GM12892 (cell line): ENCODE measurements around the gene RNF144A.

Experiments
- DNase-seq: peaks from one replicate; pipeline ENCODE4 v3.0.0; 2011; ENCODE audit not compliant: insufficient read length
- FAIRE-seq: peaks from 2 replicates; lab custom pipeline; 2011; peaks lifted over from hg19 to GRCh38; lab: Jason Lieb, UNC
- POLR2A ChIP-seq: IDR thresholded peaks from 2 replicates; pipeline ENCODE4 v1.6.1; 2011; ENCODE audit warnings: low read depth, low read length, control low read depth
- POLR2AphosphoS5 ChIP-seq: IDR thresholded peaks from 2 replicates; pipeline ENCODE4 v1.6.1; 2011; ENCODE audit warnings: low read depth, low read length, control low read depth
- TAF1 ChIP-seq: IDR thresholded peaks from 2 replicates; pipeline ENCODE4 v1.6.1; 2011; ENCODE audit warnings: low read depth, mild to moderate bottlenecking, control low read depth, low read length, borderline replicate concordance

RNF144A gene

DNA sequence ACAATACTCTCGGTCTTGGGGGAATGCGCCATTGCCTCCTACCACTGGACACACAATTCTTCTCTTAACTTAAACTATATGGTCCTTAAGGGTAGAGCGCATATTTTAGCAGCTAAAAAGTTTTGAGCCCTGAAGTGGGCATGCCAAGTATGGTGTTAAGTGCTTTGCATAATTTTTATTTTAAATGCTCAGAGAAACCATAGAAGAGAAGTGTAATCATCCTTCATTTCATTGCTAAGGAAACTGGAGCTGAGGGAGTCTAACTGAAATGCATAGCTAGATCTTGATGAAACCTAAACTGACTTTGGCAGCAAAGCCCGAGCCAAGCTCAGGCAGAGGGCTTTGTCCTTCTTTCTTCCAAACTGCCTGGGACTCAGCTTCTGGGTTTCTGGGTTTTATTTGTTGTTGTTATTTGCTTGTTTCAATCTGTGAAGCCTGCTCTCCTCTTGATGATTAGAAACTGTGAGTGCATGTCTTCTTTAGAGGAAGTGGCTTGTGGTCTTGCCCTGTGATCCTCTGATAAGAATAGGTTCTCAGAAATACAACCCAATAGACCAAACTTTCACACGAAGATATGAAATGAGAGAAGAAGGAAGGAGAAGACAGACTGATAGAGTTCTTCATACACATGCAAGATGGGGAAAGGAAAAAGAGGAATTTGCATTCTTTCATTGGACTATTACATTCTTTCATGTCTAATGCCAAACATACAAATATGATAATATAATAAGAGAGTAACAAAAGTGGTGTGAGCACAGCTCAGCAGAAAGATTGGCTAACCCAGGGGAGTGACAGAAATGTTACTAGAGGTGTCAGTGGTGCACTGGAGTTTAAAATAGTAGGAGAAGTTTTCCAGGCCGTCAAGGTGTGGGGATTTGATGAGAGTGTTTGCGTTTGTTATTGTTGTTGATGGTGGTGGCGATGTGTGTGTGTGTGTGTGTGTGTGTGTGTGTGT is 7.5 kb upstream of the RNF144A start:
- no peak for TF ChIP-seq TAF1
- no peak for TF ChIP-seq POLR2AphosphoS5
- no peak for TF ChIP-seq POLR2A
- DNase-seq: no peak
- FAIRE-seq: peak; percentile 89

GRCh38 chr2:6911721-6912120 is 5.5 kb upstream of the RNF144A start:
- DNase-seq (no peak), FAIRE-seq (no peak)
- no peak for TF ChIP-seq POLR2A
- TF ChIP-seq POLR2AphosphoS5: no peak
- no peak for TF ChIP-seq TAF1

DNA sequence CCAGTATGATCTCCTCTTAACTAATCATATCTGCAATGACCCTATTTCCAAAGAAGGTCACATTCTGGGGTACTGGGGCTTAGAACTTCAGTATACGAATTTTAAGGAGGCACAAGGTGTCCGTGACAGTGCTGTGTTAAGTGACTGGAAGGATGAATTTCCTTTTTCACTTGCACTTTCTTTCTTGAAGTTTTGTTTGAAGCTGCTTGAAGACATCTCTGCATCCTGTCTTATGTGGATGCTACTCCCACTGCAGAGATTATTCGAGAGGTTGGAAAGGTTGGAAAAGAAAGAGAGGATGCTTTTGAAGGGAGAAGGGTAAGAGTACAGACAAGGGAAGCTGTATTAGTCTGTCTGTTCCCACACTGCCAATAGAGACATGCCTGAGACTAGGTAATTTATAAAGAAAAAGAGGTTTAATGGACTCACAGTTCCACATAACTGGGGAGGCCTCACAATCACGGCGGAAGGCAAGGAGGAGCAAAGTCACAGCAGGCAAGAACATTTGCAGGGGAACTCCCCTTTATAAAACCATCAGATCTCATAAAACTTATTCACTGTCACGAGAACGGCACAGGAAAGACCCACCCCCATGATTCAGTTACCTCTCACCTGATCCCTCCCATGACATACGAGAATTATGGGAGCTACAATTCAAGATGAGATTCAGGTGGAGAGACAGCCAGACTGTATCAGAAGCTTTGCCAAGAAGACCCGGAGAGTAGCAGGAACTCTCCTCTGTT is 3.6 kb upstream of the RNF144A start:
- no peak for TF ChIP-seq POLR2A
- TF ChIP-seq POLR2AphosphoS5: no peak
- no peak for TF ChIP-seq TAF1
- FAIRE-seq (no peak), DNase-seq (no peak)

- no peak for DNase-seq
- TF ChIP-seq POLR2AphosphoS5: no peak
- TF ChIP-seq POLR2A: no peak
- no peak for TF ChIP-seq TAF1
- no peak for FAIRE-seq
These were observed 2.4 kb upstream of the RNF144A start for GRCh38 chr2:6914828-6915227.

DNA sequence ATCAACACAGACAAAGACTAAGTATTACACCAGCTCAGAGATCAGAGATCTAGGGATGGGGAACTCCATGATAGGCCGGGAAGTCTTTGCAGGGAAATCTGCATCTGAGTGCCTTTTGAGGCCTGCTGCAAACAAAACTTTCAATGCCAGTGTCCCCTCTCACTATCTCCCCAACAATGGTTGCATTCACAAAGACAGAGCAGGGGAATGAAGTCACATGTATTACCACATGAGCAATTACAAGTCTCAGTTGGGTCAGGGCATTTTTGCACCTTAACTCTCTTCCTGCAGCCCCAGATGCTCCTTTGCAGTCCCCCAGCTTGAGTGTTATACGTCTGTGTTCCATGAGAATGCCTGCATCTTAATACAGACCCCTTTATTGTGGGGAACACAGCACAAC is 1.8 kb upstream of the RNF144A start:
- no peak for TF ChIP-seq TAF1
- no peak for TF ChIP-seq POLR2A
- no peak for TF ChIP-seq POLR2AphosphoS5
- FAIRE-seq (no peak), DNase-seq (no peak)

- DNase-seq: no peak
- FAIRE-seq: no peak
- TF ChIP-seq POLR2A (no peak), TAF1 (no peak), POLR2AphosphoS5 (no peak)
These were observed 988 bp upstream of the RNF144A start for GRCh38 chr2:6916224-6916623.

GRCh38 chr2:6916736-6917070 is 509 bp upstream of the RNF144A start:
- DNase-seq (no peak), FAIRE-seq (no peak)
- TF ChIP-seq POLR2AphosphoS5: no peak
- TF ChIP-seq TAF1: no peak
- TF ChIP-seq POLR2A: no peak

- FAIRE-seq: no peak
- DNase-seq: no peak
These were observed 679 bp downstream of the RNF144A start for GRCh38 chr2:6917761-6918421.

GRCh38 chr2:6919901-6920742 is 2.9 kb downstream of the RNF144A start:
- TF ChIP-seq TAF1 (no peak), POLR2A (no peak), POLR2AphosphoS5 (no peak)
- FAIRE-seq (no peak), DNase-seq (no peak)

More at GRCh38 chr2:6917761-6918421, 679 bp downstream of the RNF144A start:
- TF ChIP-seq POLR2AphosphoS5: no peak
- TF ChIP-seq TAF1: no peak
- TF ChIP-seq POLR2A: no peak

- DNase-seq (no peak), FAIRE-seq (no peak)
- TF ChIP-seq POLR2A (no peak), TAF1 (no peak), POLR2AphosphoS5 (no peak)
These were observed 3.5 kb downstream of the RNF144A start for GRCh38 chr2:6920743-6921064.

- DNase-seq (no peak), FAIRE-seq (no peak)
- no peak for TF ChIP-seq TAF1
- TF ChIP-seq POLR2AphosphoS5: no peak
- no peak for TF ChIP-seq POLR2A
These were observed 4.2 kb downstream of the RNF144A start for GRCh38 chr2:6921321-6921922.
